Heart left ventricle (tissue), 16 donors: Measurements from ENCODE around the gene SPP1. TPM values are rescaled to one million over a fixed set of nuclear protein-coding genes. Genes with fewer than 3 reads are reported as not detected.

Experiments
- ATAC-seq, 4 donors: fragments of 200-7000 bp; cut with Tn5 transposase; one replicate each; pipeline ENCODE4 v1.9.1; 2020 to 2022; ENCODE audit warnings: moderate library complexity in 4 of 4, mild to moderate bottlenecking in 3 of 4, moderate number of reproducible peaks in 1 of 4
- DNase-seq, 5 donors: peaks; one replicate each; pipeline ENCODE4 v3.0.0-alpha.2; 2020
- H3K27ac ChIP-seq, 12 donors: fragments of 200-600 bp; sonication (generic) in 4 of 12; one replicate each; pipeline versions ENCODE4 v1.5.0 to v1.8.0; 2016 to 2022; ENCODE audit warnings: mild to moderate bottlenecking in 2 of 12
- H3K27me3 ChIP-seq, 9 donors: fragments of 200-600 bp; sonication (generic) in 2 of 9; one replicate each; pipeline versions ENCODE4 v1.5.1 to v1.8.0; 2016 to 2022; ENCODE audit warnings: mild to moderate bottlenecking in 3 of 9
- H3K36me3 ChIP-seq, 9 donors: fragments of 200-600 bp; sonication (generic) in 2 of 9; one replicate each; pipeline versions ENCODE4 v1.5.0 to v1.8.0; 2018 to 2022; ENCODE audit warnings: mild to moderate bottlenecking in 2 of 9
- H3K4me1 ChIP-seq, 12 donors: fragments of 200-600 bp; sonication (generic) in 4 of 12; one replicate each; pipeline versions ENCODE4 v1.5.0 to v1.8.0; 2016 to 2022; ENCODE audit warnings: mild to moderate bottlenecking in 3 of 12
- H3K4me3 ChIP-seq, 12 donors: fragments of 200-600 bp; sonication (generic) in 4 of 12; one replicate each; pipeline versions ENCODE4 v1.5.0 to v1.8.0; 2017 to 2022; ENCODE audit warnings: mild to moderate bottlenecking in 9 of 12, moderate library complexity in 4 of 12
- H3K9me3 ChIP-seq, 12 donors: fragments of 200-600 bp; sonication (generic) in 4 of 12; one replicate each; pipeline versions ENCODE4 v1.5.0 to v1.8.0; 2016 to 2022; ENCODE audit warnings: mild to moderate bottlenecking in 1 of 12
- POLR2A ChIP-seq, 2 donors: fragments of 450-650 bp; IDR thresholded peaks; one replicate each; pipeline ENCODE4 v1.6.1; 2017; ENCODE audit warnings: antibody characterized with exemption in 2 of 2, mild to moderate bottlenecking in 2 of 2, moderate library complexity in 2 of 2
- WGBS, 4 donors: extraction: QIAGEN DNeasy Blood & Tissue Kit in 2 of 4; methylation state at CpG; one replicate each; pipeline versions ENCODE4 v1.1.5 to v1.1.7; 2013 to 2018; 5-methylcytosine and 5-hydroxymethylcytosine counted together
- intact Hi-C, 10 donors: fragments of 100-400 bp; cut with DNase I; formaldehyde crosslinking; loops; one replicate each; pipeline versions ENCODE4 v1.11.1 to v1.14.2; 2022
- polyA plus RNA-seq, 2 donors: library from polyadenylated mRNA; stranded (reverse); fragments of 200-250 nt; gene quantifications; one replicate each; pipeline ENCODE4 v1.2.3, GENCODE V29; 2013
- total RNA-seq, 9 donors: library from RNA; depleted of rRNA in 2 of 9; stranded (reverse); fragments of >200 nt in 2 of 9; fragmentation: NEBNext Ultra II Directional in 3 of 9; extraction: Animal tissue kit (Norgen Biotek cat#: 25700) in 3 of 9; gene quantifications; one replicate each; pipeline versions ENCODE4 v1.1.0 to v1.2.4, GENCODE V29; 2016 to 2023
- TF ChIP-seq, protein P1 (sequence below), 12 donors: fragments of 200-600 bp; sonication (generic) in 4 of 12; IDR thresholded peaks; one replicate each; pipeline versions ENCODE4 v1.5.0 to v1.8.0; 2018 to 2022; ENCODE audit warnings: antibody characterized with exemption in 12 of 12, mild to moderate bottlenecking in 5 of 12
- donor health status: ischemic (EF 13 %, LVEDD 7.1; RV severe dilation, severe dysfunction).
- donor health status: healthy with polysubstance abuse.
- donor health status: DM: no; HTN: yes; CAD: no.
- donor health status: DM: no; HTN: no; CAD: no.
- donor health status: ischemic (EF 25% LVEDD 6.9; RV normal size, moderate dysfunction).
- donor health status: ischemic (EF 25% LVEDD 5.7; RV mildly dilated, moderate dysfunction).
- donor health status: healthy.
- donor health status: DM: yes; HTN: yes; CAD: no.
- donor health status: ischemic (EF 35%, LVEDD 5.7; RV mildly dilated, moderate dysfunction).
- donor health status: nonischemic (EF 11% LVEDD 7.7; RV severe dilation, severe dysfunction).
- donor health status: DM: yes; HTN: yes; CAD: no.
- donor health status: PGD.
- donor health status: ischemic (EF 29% LVEDD 5.4; RV normal size, mild dysfunction).
- donor health status: nonischemic (EF 23%, LVEDD 6.1; RV moderate dilation, normal function).

The SPP1 gene
- total and polyA plus RNA-seq, 11 donors: 1.6 to 1,074 (median 11.4) TPM

DNA sequence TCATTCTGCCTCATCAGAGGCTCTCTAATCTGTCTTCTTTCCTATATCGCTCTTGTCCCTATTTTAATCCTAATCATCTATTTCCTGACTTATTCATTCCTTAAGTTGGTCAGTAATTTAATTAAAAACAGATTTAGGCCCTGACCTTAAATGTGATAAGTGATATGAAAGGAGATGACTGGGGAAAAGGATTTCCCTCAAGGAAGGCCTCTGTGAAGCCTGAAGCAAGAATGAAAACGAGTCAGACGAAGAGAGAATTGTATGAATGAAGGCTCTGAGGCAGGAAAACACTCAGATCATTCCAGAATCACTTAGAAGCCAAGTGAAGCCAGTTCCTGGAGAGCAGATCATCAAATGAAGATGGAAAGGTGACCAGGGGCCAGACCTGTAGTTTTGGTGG lies 54.0 kb downstream of the SPP1 start:
- Histone ChIP-seq H3K36me3 (peaks cover 0 to 42% (median 17%) of the 10 kb centered on the region in 9 donors), H3K4me1 (peaks cover 0 to 17% (median 0%) of the 10 kb centered on the region in 12 donors), H3K4me3 (no peak overlapping the region), H3K27me3 (no peaks in the 10 kb centered on the region), H3K27ac (peak overlapping the region in 1 of 12 donors; percentile 37), H3K9me3 (peaks cover 0 to 15% (median 6%) of the 10 kb centered on the region in 12 donors)
- ATAC-seq (no peak), DNase-seq (no peak)
- 78 to 87% (median 83%) methylated on average over 3 of the region's 3 CpGs for WGBS, 4 donors
- TF ChIP-seq, protein P1, sequence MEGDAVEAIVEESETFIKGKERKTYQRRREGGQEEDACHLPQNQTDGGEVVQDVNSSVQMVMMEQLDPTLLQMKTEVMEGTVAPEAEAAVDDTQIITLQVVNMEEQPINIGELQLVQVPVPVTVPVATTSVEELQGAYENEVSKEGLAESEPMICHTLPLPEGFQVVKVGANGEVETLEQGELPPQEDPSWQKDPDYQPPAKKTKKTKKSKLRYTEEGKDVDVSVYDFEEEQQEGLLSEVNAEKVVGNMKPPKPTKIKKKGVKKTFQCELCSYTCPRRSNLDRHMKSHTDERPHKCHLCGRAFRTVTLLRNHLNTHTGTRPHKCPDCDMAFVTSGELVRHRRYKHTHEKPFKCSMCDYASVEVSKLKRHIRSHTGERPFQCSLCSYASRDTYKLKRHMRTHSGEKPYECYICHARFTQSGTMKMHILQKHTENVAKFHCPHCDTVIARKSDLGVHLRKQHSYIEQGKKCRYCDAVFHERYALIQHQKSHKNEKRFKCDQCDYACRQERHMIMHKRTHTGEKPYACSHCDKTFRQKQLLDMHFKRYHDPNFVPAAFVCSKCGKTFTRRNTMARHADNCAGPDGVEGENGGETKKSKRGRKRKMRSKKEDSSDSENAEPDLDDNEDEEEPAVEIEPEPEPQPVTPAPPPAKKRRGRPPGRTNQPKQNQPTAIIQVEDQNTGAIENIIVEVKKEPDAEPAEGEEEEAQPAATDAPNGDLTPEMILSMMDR (IDR thresholded peaks at IDR 0.05): no peak
- no peak for TF ChIP-seq POLR2A (IDR thresholded peaks at IDR 0.05)
- intact Hi-C loops: no loop called here

DNA sequence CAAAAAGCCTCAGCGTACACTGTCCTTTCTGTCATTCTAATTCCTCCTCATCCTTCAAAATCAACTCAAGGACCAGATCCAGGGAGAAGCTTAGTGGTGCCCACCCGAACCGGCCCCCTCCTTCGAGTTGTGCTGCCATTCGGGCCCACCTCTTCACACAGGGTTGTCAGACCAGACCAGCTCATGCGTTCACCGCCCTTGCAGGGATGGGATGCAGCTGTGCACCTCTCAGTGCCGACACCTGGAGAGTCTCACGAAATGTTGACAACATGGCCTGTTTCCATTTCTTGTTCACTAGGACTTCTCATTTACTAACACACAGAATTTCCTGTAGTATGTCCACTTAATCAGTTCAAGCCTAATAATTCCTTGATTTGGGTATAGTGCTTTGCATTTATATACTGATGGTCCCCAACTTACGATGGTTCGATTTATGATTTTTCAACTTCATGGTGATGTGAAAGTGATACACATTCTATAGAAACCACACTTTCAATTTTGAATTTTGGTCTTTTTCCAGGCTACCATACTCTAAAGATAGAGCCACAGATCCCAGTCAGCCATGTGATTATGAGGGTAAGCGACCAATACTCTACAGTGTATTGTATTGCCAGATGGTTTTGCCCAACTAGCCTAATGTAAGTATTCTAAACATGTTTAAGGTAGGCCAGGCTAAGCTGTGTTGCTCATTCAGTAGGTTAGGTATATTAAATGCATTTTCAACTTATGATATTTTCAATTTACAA lies 55.2 kb downstream of the SPP1 start:
- H3K27ac ChIP-seq: no peak overlapping the region
- peaks cover 0 to 51% (median 14%) of the 10 kb centered on the region in 9 donors for H3K36me3 ChIP-seq
- DNase-seq (no peak), ATAC-seq (no peak)
- TF ChIP-seq POLR2A (IDR thresholded peaks at IDR 0.05): no peak
- TF ChIP-seq, protein P1 (IDR thresholded peaks at IDR 0.05): no peak
- WGBS, 4 donors: 80 to 84% (median 82%) methylated on average over 12 of the region's 12 CpGs
- H3K27me3 ChIP-seq: no peaks in the 10 kb centered on the region
- peaks cover 0 to 10% (median 3%) of the 10 kb centered on the region in 12 donors for H3K9me3 ChIP-seq
- H3K4me1 ChIP-seq: peaks cover 0 to 17% (median 0%) of the 10 kb centered on the region in 12 donors
- H3K4me3 ChIP-seq: no peak overlapping the region
- intact Hi-C loops: loop anchor here (5.0 to 10.0 kb wide), 5 partner anchors 182 to 494 kb away; partner anchors contain the start of gene PYURF (in 2 of the 10)

Other genes starting within 250 kb of the SPP1 start
- gene IBSP, start 176.2 kb upstream of the SPP1 start, total RNA-seq: under 1 TPM in 2 of 9 donors, not detected in 7; 0.19 to 0.50 TPM
- gene IBSP, start 176.2 kb upstream of the SPP1 start, polyA plus RNA-seq: not detected
- gene MEPE, start 142.7 kb upstream of the SPP1 start, total RNA-seq: not detected
- gene MEPE, start 142.7 kb upstream of the SPP1 start, polyA plus RNA-seq: not detected
- gene PKD2, start 31.9 kb downstream of the SPP1 start, total RNA-seq: 10 to 100 TPM; 11.5 to 26.7 (median 17.2) TPM
- 10 to 100 TPM in 1 of 2 donors, 1 to 10 TPM in 1; 6.6 to 12.2 TPM for gene PKD2, start 31.9 kb downstream of the SPP1 start, polyA plus RNA-seq
- gene ABCG2, start 182.9 kb downstream of the SPP1 start, total RNA-seq: 1 to 10 TPM in 8 of 9 donors, under 1 TPM in 1; 0.68 to 8.0 (median 3.7) TPM
- gene ABCG2, start 182.9 kb downstream of the SPP1 start, polyA plus RNA-seq: under 1 TPM; 0.27 to 0.33 TPM